ENCODE results near the gene CFAP45. TPM values are rescaled to one million over a fixed set of nuclear protein-coding genes. Genes with fewer than 3 reads are reported as not detected.

Gene CFAP45
- total and polyA plus RNA-seq, 9 of the 15 experiments (the other 6 are each of a cell fraction or from before 2014, with no cell fraction given) = 0.65 to 2.4 (median 1.5) TPM

- TF ChIP-seq JUND (IDR thresholded peaks at IDR 0.05; ENCODE audit: borderline replicate concordance, low read depth, low read length) (no peak), JUND (tag; IDR thresholded peaks at IDR 0.05; ENCODE audit: borderline replicate concordance, low read depth, low read length) (no peak), TSC22D4 (tag; IDR thresholded peaks at IDR 0.05) (no peak), NCOA4 (IDR thresholded peaks at IDR 0.05; ENCODE audit: partially characterized antibody) (no peak), SAP30 (IDR thresholded peaks at IDR 0.05; ENCODE audit: borderline replicate concordance, insufficient read depth, low read depth, low read length, poor library complexity, severe bottlenecking) (no peak), E2F8 (IDR thresholded peaks at IDR 0.05; ENCODE audit: low read depth, partially characterized antibody) (no peak), COPS2 (conservative IDR thresholded peaks at IDR 0.05) (no peak), CREBBP (IDR thresholded peaks at IDR 0.05; ENCODE audit: low read depth, low read length) (no peak), POLR3A (IDR thresholded peaks at IDR 0.05; ENCODE audit: borderline replicate concordance, extremely low read depth, insufficient read depth, insufficient read length) (no peak), SNIP1 (IDR thresholded peaks at IDR 0.05; ENCODE audit: low read depth) (no peak), MBD1 (CRISPR knock-in tag; IDR thresholded peaks at IDR 0.05) (no peak), C11orf30 (IDR thresholded peaks at IDR 0.05; ENCODE audit: low read depth) (peak; percentile 30; the same call in 1 of the 2 replicates), ZBTB1 (CRISPR knock-in tag; IDR thresholded peaks at IDR 0.05; ENCODE audit: borderline replicate concordance, low read depth) (no peak), ZNF134 (CRISPR knock-in tag; conservative IDR thresholded peaks at IDR 0.05) (no peak), ZNF696 (CRISPR knock-in tag; conservative IDR thresholded peaks at IDR 0.05) (no peak), E4F1 (CRISPR knock-in tag; IDR thresholded peaks at IDR 0.05; ENCODE audit: borderline replicate concordance) (no peak), MAFK (IDR thresholded peaks at IDR 0.05; ENCODE audit: low read length) (peak; percentile 21; the same call in 1 of the 2 replicates), HMGN3 (IDR thresholded peaks at IDR 0.05; ENCODE audit: borderline replicate concordance, extremely low read depth, insufficient read length, low read depth, low read length) (no peak), NR2C2 (CRISPR knock-in tag; IDR thresholded peaks at IDR 0.05) (no peak), NR2C2 (tag; IDR thresholded peaks at IDR 0.05) (no peak), OTX1 (CRISPR knock-in tag; IDR thresholded peaks at IDR 0.05) (no peak)
These were observed 49.2 kb upstream of the CFAP45 start (continued) for GRCh38 chr1:159949123-159949522.

All from K562 (cell line).